Brain pericyte (primary cell): ENCODE data around the gene STXBP1.
"Not testable (repeated sequence)": the region's sequence is repeated elsewhere in the genome, so short reads cannot be mapped to it uniquely, and the experiment has no call there.

Experiments
- DNase-seq: peaks from one replicate; pipeline ENCODE4 v3.0.0-alpha.2; 2012; ENCODE audit warnings: low read depth, low spot score

STXBP1 gene

DNA sequence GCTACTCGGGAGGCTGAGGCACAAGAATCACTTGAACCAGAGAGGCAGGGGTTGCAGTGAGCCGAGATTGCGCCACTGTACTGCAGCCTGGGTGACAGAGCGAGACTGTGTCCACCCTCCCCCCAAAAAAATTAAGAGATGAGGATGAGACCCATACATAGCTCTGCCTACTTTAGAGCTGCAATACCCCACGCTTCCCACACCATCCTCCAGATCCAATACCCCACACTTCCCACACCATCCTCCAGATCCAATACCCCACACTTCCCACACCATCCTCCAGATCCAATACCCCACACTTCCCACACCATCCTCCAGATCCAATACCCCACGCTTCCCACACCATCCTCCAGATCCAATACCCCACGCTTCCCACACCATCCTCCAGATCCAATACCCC, 34.9 kb upstream of the STXBP1 start:
- DNase-seq: not testable (repeated sequence)

DNA sequence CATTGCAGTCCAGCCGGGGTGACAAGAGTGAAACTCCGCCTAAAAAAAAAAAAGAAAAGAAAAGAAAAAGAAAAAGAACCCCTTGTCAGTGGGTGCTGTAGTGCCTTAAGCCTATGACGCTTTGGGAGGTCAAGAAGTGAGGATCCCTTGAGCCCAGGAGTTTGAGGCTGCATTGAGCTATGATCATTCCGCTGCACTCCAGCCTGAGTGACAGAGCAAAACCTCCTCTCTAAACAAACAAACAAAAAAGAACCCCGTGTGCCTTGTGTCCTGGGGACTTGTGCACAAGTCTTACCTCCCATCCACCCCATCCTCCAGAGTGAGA, 33.5 kb upstream of the STXBP1 start:
- no peak for DNase-seq

DNA sequence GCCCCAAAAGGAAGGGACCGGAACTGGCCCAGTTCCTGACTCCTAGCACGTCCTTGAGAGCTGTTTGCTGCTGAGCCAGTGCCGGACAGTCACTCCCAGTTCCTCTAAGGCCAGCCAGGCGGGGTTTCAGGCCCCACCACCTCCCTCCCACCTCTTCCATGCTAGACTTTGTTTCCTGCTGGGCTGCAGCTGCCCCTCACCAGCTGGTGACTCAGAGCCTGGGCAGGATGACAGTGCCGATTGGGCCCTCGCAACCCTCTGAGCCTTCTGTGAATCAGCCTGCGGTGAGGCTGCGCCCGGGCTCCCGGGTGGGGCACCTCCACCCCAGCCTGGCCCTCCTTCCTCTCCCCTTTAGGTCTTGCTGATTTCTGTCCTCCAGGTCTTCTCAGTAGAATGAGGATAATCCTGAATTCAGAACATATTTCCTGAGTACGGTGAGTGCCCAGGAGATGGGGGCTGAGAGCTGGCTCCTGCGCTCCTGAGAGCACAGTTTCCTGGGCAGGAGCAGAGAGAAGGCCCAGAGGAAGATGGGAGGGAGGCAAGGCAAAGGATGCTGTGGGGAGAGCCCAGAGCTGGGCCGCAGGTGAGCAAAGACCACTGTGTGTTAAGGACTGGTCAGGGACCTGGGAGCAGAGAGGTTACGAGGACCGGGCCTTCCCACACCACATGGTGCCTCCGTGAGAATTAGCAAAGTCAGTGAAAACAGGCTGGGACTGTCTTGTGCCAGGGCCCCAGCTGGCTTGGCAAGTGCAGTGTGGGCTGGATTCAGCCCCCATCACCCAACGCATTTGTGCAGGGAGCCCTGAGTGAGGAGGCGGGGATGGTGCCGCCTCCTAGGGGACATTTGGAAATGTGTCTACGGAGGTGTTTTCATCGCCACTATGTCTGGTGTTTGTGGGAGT, 32.9 kb upstream of the STXBP1 start:
- peak; percentile 94 for DNase-seq

DNA sequence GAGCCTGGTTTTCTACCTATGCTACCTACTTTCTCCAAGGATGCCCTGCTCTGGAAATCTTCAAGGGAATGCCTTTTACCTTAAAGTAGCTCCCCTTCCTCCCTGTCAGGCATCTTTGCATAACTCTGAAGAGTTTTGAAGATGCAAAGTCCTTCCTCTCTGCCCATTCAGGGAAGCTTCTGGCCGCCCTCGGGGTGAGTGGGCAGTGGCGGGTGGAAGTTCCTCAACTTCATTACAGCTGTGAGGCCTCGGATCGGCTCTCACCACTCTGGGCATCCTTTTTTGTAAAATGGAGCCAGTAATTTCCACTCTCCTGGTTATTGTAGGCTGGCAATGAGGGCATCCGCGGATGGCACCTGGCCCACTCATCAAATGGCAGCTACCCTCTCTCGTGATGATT, 31.7 kb upstream of the STXBP1 start:
- DNase-seq: no peak

DNA sequence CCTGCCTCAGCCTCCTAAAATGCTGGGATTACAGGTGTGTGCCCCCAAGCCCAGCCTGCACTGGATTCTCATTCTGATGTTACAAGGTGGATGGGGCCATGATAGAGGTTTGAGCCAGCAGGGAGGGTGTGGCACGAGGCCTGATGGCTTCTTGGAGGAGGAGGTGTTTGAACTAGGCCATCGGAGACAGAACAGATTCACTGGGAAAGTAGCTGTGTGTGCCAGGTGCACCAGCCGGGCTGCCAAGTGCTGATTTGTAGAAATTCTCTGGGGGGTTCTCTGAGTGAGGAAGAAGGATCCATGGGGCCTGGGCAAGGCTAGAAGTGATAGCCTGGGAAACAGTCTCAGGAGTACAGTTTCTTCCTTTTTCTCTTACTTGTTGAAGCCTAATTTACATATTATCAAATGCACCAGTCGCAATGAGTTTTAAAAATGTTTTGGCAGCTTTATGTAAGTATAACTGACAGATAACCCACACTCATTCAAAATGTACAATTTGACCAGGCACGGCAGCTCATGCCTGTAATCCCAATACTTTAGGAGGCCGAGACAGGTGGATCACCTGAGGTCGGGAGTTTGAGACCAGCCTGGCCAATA, 31.1 kb upstream of the STXBP1 start:
- no peak for DNase-seq

DNA sequence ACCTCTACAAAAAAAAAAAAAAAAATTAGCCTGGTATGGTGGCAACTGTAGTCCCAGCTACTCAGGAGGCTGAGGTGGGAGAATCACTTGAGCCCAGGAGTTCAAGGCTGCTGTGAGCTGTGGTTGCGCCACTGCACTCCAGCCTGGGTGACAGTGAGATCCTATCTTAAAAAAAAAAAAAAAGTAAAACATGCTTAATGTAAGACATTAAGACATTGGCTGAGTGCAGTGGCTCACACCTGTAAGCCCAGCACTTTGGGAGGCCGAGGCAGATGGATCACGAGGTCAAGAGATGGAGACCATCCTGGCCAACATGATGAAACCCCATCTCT, 27.6 kb upstream of the STXBP1 start:
- DNase-seq: not testable (repeated sequence)

DNA sequence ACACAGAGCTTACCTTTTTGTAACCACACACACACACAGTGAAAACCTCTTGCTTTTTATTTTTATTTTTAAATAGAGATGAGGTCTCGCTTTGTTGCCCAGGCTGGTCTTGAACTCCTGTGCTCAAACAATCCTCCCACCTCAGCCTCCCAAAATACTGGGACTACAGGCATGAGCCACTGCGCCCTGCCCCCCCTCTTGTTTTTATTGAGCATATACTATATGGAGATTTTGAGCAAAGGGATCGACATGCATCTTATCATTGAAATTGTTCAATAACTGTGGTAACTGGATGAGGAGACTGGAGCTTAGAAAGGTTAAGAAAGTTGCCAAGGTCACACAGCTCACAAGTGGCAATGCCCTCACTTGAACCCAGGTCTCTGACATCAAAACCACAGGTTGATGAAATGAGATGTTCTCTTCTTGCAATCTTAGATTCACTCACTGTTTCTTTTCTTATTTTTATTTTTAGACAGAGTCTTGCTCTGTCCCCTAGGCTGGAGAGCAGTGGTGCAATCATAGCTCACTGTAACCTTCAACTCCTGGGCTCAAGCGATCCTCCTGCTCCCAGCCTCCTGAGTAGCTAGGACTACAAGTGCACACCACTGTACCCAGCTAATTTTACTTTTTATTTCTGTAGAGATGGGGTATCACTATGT, 26.8 kb upstream of the STXBP1 start:
- no peak for DNase-seq

DNA sequence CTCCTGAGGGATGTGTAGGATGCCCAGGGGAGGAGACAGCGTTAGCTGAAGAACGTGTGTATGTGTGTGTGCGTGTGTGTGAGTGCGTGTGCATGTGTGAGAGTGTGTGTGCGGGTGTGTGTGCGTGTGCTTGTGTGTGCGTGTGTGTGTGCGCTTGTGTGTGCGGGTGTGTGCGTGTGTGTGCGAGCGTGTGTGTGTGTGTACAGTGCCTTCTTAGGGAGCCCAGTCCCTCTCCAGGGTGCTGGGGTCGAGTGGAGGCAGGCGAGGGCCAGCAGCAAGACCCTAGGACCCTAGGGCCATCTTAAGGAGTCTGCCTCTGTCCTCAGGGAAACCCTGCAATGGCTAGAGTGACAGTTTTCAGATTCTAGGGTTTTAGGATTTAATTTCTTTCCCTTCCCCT, 26.0 kb upstream of the STXBP1 start:
- DNase-seq: no peak

DNA sequence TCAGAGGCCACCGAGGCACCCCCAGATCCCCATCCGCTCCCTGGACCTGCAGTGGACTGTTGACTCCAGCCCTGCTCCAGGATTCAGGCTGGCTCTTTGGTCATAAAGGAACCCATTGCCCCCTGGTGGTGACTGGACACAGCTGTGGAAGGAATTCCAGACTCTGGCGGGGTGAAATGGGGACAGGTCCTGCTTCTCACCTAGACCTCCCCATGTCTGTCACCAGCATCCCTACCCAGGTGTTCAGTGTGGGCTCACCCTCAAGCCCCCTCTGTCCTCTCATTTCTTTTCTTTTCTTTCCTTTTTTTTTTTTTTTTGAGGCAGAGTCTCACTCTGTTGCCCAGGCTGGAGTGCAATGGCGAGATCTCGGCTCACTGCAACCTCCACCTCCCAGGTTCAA, 25.5 kb upstream of the STXBP1 start:
- DNase-seq: no peak

DNA sequence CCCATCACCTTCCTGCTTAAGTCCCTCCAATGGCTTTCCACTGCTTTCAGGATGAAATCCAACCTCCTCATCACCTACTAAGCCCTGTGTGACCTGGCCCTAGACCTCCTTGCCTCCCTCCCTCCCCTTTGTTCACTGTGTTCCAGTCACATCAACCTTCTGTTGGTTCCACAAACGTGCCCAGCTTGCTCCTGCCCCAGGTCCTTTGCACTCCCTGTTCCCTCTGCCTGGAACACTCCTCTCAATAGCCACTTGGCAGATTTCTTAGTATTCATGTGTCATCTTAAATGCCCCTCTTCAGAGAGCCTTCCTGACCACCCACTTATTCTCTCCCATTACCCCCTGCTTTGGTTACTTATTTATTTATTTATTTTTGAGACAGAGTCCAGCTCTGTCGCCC, 24.1 kb upstream of the STXBP1 start:
- DNase-seq: no peak

DNA sequence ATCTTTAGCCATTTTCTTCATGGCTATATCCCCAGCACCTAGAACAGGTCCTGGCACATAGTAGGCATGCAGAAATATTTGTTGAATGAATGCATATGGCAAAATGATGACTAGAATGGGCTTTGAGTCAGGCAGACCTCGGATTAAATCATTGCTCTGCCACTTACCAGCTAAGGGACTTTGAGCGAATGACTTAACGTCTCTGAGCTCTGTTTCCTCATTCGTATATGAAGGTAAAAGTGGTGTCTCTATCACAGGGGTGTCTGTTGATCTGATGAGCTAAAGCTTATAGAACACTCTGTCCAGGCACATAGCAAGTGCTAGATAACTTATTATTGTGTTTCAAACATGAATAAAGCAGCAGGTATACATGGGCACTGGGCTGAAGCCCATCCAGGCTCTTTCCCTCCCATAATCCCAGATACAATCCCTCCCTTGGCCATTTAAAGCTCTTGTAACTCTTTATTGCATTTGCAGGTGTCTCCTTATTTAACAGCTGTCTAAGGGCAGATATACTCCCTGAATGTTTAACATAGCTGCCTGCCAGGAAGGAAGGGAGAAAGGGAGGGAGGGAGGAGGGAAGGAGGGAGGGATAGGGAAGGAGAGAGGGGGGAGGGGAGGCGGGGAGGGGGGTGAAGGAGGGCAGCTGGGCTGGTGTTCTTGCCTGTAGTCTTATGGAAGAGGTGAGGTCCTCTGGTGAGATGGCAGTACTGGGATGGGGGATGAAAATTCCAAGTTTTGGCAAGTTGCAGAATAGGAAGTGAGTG, 23.2 kb upstream of the STXBP1 start:
- no peak for DNase-seq

DNA sequence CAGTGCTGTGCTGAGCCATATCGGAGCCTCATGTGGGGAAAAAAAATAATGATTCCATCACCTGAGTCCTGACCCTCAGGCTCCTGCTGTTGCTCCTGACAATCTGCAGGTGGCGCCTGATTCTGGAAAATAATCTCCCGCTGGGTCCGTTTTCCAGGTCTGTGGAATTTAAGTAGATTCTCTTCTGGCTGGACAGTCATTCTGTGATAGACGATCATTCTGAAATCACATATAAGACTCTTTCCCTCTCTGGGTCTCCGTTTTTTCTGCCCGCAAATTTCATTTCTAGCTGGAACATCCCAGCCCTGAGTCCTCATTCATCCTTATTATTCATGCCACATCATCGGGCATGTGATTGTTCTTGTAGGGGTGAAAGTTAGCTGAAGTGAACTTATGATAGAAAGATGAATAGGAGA, 22.1 kb upstream of the STXBP1 start:
- no peak for DNase-seq

DNA sequence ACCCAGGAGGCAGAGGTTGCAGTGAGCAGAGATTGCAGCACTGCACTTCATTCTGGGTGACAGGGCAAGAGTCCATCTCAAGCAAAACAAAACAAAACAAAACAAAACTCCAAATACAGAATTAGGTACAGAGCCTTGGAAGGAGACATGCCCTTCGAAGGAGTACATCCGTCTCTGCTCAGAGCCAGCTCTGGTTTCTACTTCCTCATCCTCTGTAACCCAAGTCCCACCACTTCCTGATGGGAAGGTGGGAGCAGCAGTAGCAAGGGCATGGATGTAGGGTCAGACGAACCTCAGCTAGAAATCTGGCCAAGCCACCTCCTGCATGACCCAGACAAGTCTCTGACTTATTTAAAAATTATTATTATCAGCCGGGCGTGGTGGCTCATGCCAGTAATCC, 16.5 kb upstream of the STXBP1 start:
- DNase-seq: no peak

DNA sequence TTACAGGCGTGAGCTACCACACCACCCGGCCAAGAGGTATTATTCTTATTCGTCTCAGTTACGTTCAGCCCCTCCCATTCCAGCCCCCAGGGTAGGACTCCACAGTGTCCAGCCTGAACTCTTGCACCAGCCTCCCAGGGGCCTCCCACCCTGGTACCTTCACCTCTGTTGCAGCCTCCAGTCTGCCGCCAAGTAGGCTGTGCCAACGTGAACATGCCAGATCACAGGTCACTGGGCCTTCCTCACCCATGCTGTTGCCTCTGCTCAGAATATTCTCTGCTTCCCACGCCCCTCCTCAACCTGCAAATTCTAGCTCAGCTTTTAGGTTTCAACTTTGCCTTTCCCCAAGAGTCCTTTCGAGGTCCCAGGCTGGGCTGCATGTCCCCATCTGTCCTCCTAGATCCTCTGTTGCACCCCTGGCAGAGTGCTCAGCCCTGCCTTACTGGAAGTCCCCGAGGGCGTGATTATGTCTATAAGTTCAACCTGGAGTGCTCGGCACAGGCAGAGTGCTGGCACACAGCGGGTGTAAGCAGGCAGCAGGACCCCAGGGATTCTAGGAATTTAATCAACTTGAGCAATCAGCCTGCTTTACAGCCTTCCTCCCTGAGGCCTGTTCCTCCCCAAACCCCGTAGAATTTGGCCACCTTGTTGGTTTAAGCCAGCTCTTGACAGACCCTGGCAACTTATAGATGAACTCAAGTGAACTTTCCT, 13.1 kb upstream of the STXBP1 start:
- no peak for DNase-seq

DNA sequence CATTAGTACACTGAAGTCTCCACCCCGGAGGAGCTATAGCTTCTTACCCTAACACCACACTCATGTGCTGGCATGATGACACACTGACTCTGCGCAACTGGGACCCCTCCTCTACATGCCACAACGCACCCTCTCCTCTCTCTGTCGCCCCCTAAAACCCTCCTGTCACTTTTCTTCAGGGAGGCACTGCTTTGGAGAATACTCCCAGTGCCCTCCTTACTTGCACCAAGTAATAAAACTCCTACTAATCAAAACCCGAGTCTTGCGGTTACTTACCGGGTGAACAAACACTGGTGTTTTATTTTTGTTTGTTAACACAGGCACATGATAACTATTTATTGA, 12.6 kb upstream of the STXBP1 start:
- no peak for DNase-seq

DNA sequence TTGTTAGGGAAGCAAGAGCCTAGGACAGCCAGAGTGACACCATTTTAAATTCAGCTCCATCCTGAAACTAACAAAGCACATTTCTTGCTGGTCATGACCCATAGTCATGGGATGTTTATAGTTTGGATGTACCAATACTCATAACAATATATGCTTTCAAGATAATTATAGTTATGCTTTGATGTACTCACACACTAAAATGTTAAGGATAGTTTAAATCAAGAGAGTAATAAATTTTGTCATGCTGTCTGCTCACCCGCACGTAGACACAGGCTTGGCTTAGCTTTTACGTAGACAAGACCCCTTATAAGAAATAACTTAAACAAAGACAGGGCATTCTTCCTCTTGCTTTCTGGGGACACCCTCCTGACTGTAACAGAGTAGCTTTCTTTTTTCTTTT, 8.9 kb upstream of the STXBP1 start:
- DNase-seq: no peak

DNA sequence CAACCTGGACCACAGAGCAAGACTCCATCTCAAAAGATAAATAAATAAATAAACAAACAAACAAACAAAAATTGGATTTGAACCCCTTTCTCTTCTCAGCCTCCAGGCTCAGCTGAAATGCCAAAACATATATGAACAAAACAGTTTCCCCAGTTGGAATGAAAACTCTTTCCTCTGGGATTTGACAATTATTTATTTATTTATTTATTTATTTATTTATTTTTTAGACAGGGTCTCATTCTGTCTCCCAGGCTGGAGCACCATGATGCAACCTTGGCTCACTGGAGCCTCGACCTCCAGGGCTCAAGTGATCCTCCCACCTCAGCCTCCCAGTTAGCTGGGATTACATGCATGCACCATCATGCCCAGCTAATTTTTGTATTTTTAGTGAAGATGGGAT, 6.0 kb upstream of the STXBP1 start:
- DNase-seq: no peak

DNA sequence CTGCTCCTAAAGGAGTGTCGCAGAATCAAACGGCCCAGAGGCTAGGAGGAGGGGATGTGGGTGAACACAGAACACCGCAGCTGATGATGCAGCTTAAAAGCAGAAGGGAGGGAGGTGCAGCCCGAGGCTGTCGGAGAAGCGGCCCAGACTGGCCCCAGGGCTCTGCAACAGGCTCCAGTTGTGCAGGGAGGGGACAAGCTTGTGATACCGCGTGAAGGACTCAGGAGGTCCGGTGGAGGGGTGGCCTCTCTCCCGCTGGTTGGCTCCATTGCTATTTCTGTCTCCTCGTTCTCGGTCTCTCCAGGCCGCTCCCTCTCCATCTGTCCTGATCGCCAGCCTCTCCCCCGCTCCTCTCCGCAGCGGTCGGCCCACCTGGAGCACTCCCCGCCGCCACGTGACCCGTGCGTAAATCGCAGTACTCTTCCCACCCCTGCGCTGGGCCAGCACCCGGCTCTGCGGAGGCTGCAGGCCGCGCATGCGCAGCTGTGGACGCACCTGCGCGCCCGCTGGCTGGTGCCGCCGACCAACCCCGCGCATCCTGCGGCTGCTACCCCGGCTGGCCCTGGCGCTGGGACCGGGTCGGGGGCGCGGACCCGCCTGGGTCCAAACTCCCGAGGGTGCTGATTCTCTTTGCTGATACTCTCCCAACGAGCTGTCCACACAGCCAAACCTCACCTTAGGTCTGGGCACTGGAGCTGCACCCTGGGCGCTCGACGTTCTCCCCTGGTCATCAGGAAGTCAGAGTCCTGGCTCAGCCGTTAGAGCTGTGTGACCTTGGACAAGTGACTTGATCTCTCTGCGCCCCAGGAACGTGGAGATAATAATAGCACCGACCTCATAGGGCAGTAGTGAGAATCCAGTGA, 3.7 kb upstream of the STXBP1 start:
- DNase-seq: no peak

DNA sequence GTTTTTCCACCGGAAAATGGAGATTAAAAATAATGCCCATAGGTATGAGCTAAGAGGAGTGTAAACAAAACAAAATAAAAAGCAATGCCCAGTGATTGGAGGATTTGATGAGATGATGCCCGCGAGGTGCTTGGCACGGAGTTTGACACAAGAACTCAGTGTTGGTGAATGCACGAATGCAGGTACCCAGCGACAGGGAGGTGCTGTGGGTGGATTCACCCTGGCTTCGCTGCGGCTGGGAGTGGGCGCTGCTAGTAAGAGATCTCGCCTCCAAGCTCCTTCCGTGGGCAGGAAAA, 526 bp upstream of the STXBP1 start:
- no peak for DNase-seq

DNA sequence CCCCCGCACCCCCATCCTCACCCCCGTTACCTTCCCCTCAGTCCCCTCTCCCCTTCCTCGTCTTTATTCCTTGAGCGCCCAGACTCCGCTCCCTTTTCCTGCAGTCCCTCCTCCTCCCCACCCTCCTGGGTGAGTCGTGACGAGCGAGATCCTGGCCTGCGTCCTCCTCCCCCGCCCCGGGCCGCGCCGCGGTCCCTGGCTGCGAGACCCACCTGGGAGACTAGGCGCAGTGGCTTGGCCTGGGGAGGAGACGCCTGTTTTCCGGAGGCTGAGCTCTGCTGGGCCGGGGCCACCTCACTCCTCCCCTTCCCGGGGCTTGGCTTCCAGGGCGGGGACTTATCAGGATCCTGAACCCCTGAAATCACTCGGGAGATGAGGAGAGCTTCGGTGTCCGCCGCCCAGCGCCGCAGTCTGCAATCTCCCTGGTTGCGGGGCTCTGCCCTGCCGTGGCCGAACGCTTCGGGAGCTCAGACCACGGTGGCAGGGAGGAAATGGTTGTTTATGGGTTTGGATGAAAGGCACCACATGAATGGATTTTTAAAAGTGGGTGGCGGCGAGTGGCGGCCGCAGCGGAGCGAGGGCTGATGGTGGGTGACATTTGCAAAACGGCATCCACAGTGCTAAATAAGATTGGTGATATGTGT, 984 bp downstream of the STXBP1 start:
- no peak for DNase-seq

DNA sequence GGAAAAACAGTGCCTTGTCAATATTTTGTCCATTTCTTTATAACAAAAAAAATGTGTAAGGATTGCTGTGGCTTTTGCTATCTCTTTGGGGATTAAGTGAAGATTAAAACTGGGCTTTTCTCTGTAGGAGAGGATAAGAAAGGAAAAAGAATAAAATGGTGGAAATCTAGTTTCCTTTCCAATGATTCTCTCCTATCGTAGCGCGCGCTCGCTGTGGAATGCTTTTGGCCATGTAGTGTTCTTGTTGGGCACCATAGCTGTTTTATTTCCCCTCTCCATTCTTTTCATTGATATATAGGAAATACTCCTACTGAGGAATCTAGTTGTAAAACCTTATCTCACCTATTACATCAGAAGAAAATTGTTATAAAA, 1.5 kb downstream of the STXBP1 start:
- DNase-seq: no peak
